ENCODE data around the gene SMYD3. TPM values are rescaled to one million over a fixed set of nuclear protein-coding genes. Genes with fewer than 3 reads are reported as not detected.

The SMYD3 gene
- total and polyA plus RNA-seq, 8 donors, result 20.4 to 35.1 (median 24.3) TPM

- DNase-seq, result peak in 2 of 4 donors; percentile 72 to 80
- intact Hi-C loops (cut with DNase I), result no loop called here
- TF ChIP-seq CTCF (IDR thresholded peaks at IDR 0.05), result no peak
- Histone ChIP-seq H3K9me3 (no peaks in the 10 kb centered on the region), H3K4me3 (no peak overlapping the region), H3K27ac (peak overlapping the region in 1 of 2 donors; percentile 19), H3K4me1 (peaks cover 0 to 3% of the 10 kb centered on the region in 2 donors), H3K36me3 (peaks cover 0 to 4% of the 10 kb centered on the region in 2 donors), H3K27me3 (no peaks in the 10 kb centered on the region)
- peak; percentile 42 for ATAC-seq
Observed at GRCh38 chr1:245860657-245861544, 646.2 kb downstream of the SMYD3 start.

GRCh38 chr1:245859493-245860114, 647.5 kb downstream of the SMYD3 start:
- intact Hi-C loops (cut with DNase I), result no loop called here
- Histone ChIP-seq H3K36me3 (peaks cover 0 to 4% of the 10 kb centered on the region in 2 donors), H3K4me1 (peaks cover 0 to 3% of the 10 kb centered on the region in 2 donors), H3K4me3 (no peak overlapping the region), H3K9me3 (no peaks in the 10 kb centered on the region), H3K27ac (peak overlapping the region in 1 of 2 donors; percentile 15), H3K27me3 (no peaks in the 10 kb centered on the region)
- TF ChIP-seq CTCF (IDR thresholded peaks at IDR 0.05), result no peak
- DNase-seq (no peak), ATAC-seq (no peak)

- ATAC-seq, result no peak
- no peak overlapping the region for H3K4me3 ChIP-seq
Observed at GRCh38 chr1:245858722-245859492, 648.2 kb downstream of the SMYD3 start.

GRCh38 chr1:245858022-245858721, 648.9 kb downstream of the SMYD3 start:
- intact Hi-C loops (cut with DNase I), result no loop called here
- Histone ChIP-seq H3K36me3 (peaks cover 0 to 1% of the 10 kb centered on the region in 2 donors), H3K27ac (no peak overlapping the region), H3K4me3 (no peak overlapping the region), H3K4me1 (peaks cover 0 to 3% of the 10 kb centered on the region in 2 donors), H3K9me3 (no peaks in the 10 kb centered on the region), H3K27me3 (no peaks in the 10 kb centered on the region)
- no peak for TF ChIP-seq CTCF (IDR thresholded peaks at IDR 0.05)
- DNase-seq, result no peak
- ATAC-seq, result no peak

More at GRCh38 chr1:245858722-245859492, 648.2 kb downstream of the SMYD3 start:
- Histone ChIP-seq H3K27ac (no peak overlapping the region), H3K4me1 (peaks cover 0 to 3% of the 10 kb centered on the region in 2 donors), H3K27me3 (no peaks in the 10 kb centered on the region), H3K36me3 (peaks cover 0 to 4% of the 10 kb centered on the region in 2 donors), H3K9me3 (no peaks in the 10 kb centered on the region)
- no peak for DNase-seq
- intact Hi-C loops (cut with DNase I), result no loop called here
- TF ChIP-seq CTCF (IDR thresholded peaks at IDR 0.05), result no peak
